Colonic mucosa (tissue), 4 donors: ENCODE results near the gene RAD51. TPM values are rescaled to one million over a fixed set of nuclear protein-coding genes. Genes with fewer than 3 reads are reported as not detected.

Experiments
- DNase-seq: peaks from one replicate; pipeline ENCODE4 v3.0.0-alpha.2; 2020
- H3K27ac ChIP-seq: fragments of 200-600 bp; one replicate; pipeline ENCODE4 v1.8.0; 2021
- H3K27me3 ChIP-seq: fragments of 200-600 bp; one replicate; pipeline ENCODE4 v1.8.0; 2021
- H3K36me3 ChIP-seq: fragments of 200-600 bp; one replicate; pipeline ENCODE4 v1.8.0; 2021
- H3K4me1 ChIP-seq: fragments of 200-600 bp; one replicate; pipeline ENCODE4 v1.8.0; 2021; ENCODE audit warnings: mild to moderate bottlenecking
- H3K4me3 ChIP-seq: fragments of 200-600 bp; one replicate; pipeline ENCODE4 v1.8.0; 2021
- H3K9ac ChIP-seq, 2 donors: one replicate each; pipeline ENCODE4 v1.7.0; 2013; ENCODE audit warnings: control low read depth in 2 of 2, low read depth in 2 of 2, low read length in 2 of 2
- H3K9me3 ChIP-seq: fragments of 200-600 bp; one replicate; pipeline ENCODE4 v1.8.0; 2021
- intact Hi-C: fragments of 100-400 bp; cut with DNase I; formaldehyde crosslinking; loops from one replicate; pipeline ENCODE4 v1.14.1; 2022
- total RNA-seq, 2 donors: library from RNA; stranded (reverse); fragmentation: NEBNext Ultra II Directional in 1 of 2; extraction: Animal tissue kit (Norgen Biotek cat#: 25700) in 1 of 2; gene quantifications; one replicate each; pipeline ENCODE4 v1.2.1, GENCODE V29; 2021
- TF ChIP-seq, protein P1 (sequence below): fragments of 200-600 bp; IDR thresholded peaks from one replicate; pipeline ENCODE4 v1.8.0; 2022; ENCODE audit warnings: antibody characterized with exemption, mild to moderate bottlenecking
- donor health status: healthy.
- donor health status: DM: no; HTN: no; CAD: no.
- donor health status: DM: no; HTN: no; CAD: no.

RAD51 gene
- total RNA-seq, 2 donors from 2014 or later: 10.0 to 30.5 TPM

DNA sequence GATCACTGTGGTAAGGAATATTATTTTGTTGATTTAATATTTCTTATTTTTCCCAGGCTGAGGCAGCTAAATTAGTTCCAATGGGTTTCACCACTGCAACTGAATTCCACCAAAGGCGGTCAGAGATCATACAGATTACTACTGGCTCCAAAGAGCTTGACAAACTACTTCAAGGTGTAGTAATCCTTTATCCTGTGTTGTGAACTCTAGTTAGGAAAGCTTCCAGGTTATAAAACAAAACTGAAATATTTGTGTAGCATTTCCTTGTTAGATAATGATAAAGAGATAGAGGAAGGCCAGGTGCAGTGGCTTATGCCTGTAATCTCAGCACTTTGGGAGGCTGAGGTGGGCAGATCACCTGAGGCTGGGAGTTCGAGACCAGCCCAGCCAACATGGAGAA is 11.1 kb downstream of the RAD51 start:
- peaks cover 4% of the 10 kb centered on the region for H3K4me1 ChIP-seq
- no peaks in the 10 kb centered on the region for H3K27me3 ChIP-seq
- intact Hi-C loops: no loop called here
- H3K9ac ChIP-seq: no peak overlapping the region
- TF ChIP-seq, protein P1, sequence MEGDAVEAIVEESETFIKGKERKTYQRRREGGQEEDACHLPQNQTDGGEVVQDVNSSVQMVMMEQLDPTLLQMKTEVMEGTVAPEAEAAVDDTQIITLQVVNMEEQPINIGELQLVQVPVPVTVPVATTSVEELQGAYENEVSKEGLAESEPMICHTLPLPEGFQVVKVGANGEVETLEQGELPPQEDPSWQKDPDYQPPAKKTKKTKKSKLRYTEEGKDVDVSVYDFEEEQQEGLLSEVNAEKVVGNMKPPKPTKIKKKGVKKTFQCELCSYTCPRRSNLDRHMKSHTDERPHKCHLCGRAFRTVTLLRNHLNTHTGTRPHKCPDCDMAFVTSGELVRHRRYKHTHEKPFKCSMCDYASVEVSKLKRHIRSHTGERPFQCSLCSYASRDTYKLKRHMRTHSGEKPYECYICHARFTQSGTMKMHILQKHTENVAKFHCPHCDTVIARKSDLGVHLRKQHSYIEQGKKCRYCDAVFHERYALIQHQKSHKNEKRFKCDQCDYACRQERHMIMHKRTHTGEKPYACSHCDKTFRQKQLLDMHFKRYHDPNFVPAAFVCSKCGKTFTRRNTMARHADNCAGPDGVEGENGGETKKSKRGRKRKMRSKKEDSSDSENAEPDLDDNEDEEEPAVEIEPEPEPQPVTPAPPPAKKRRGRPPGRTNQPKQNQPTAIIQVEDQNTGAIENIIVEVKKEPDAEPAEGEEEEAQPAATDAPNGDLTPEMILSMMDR: no peak
- no peak for DNase-seq
- no peak overlapping the region for H3K4me3 ChIP-seq
- no peaks in the 10 kb centered on the region for H3K9me3 ChIP-seq
- peak overlapping the region; percentile 8 for H3K27ac ChIP-seq
- no peaks in the 10 kb centered on the region for H3K36me3 ChIP-seq

DNA sequence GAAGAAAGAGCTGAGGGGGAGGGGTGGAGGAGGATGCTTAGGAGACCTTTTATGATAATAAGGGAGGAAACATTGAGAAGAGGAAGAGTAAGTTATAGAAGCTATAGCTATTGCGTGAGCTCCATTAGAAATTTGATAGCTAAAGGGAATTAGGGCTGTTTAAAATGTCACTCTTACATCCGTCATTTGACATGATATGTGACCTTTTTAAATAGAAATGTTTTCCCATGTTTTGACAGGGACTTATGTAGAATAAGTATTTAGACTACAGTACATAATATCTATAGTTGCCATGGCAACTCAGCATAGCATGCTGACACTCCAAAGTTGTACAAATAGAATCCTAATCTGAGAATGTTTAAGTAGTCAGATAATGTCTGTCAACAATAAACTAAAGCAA is 19.2 kb downstream of the RAD51 start:
- Histone ChIP-seq H3K4me1 (no peaks in the 10 kb centered on the region), H3K36me3 (no peaks in the 10 kb centered on the region), H3K9ac (no peak overlapping the region), H3K27ac (no peak overlapping the region), H3K9me3 (no peaks in the 10 kb centered on the region), H3K27me3 (no peaks in the 10 kb centered on the region), H3K4me3 (no peak overlapping the region)
- no peak for DNase-seq
- TF ChIP-seq, protein P1: no peak
- intact Hi-C loops: no loop called here

DNA sequence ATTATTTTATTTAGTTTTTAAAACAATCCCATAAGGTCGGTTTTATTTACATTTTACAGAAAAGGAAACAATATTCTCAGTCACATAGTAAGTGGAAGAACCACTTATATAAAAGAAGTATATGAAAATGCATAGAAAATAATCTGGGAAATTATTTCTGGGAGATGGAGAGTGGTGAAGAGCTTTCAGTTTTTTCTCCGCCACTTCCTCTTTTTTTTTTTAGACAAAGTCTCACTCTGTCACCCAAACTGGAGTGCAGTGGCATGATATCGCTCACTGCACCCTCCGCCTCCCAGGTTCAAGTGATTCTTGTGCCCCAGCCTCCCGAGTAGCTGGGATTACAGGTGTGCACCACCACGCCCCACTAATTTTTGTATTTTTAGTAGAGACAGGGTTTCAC is 21.2 kb downstream of the RAD51 start:
- TF ChIP-seq, protein P1: no peak
- Histone ChIP-seq H3K27ac (no peak overlapping the region), H3K9me3 (no peaks in the 10 kb centered on the region), H3K4me3 (no peak overlapping the region), H3K27me3 (no peaks in the 10 kb centered on the region), H3K9ac (no peak overlapping the region), H3K4me1 (no peaks in the 10 kb centered on the region), H3K36me3 (no peaks in the 10 kb centered on the region)
- DNase-seq: no peak
- intact Hi-C loops: no loop called here

DNA sequence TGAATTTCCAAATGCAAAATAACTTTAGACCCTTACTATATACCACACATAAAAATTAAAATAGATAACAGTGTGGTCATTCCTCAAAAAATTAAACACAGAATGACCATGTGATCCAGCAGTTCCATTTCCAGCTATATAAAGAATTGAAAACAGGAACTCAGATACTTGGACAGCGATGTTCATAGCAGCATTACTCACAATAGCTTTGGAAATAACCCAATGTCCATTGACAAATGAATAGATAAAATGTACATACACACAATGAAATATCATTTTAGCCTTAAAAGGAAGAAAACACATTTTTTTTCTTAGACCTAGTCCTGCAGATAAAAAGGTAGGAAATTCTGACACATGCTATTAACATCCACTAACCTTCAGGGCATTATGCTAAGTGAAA is 26.7 kb downstream of the RAD51 start:
- Histone ChIP-seq H3K27ac (no peak overlapping the region), H3K9me3 (no peaks in the 10 kb centered on the region), H3K9ac (no peak overlapping the region), H3K36me3 (no peaks in the 10 kb centered on the region), H3K4me3 (no peak overlapping the region), H3K4me1 (no peaks in the 10 kb centered on the region), H3K27me3 (no peaks in the 10 kb centered on the region)
- no peak for DNase-seq
- TF ChIP-seq, protein P1: no peak
- intact Hi-C loops: no loop called here

DNA sequence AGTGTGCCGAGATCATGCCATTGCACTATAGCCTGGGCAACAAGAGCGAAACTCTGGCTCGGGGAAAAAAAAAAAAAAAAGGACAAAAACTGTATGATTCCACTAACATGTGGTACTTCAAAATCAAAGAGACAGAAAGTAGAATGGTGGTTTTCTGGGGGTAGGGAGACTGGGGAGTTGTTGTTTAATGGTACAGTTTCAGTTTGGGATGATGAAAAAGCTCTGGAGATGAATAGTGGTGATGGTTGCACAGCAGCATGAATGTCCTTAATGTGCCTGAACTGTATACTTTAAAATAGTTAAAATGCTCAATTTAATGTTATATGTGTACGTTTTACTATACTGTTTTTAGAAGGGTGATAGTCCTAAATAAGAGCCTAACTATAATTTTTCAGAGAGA is 27.4 kb downstream of the RAD51 start:
- no peak overlapping the region for H3K27ac ChIP-seq
- H3K9me3 ChIP-seq: no peaks in the 10 kb centered on the region
- H3K4me1 ChIP-seq: no peaks in the 10 kb centered on the region
- DNase-seq: no peak
- no peak overlapping the region for H3K9ac ChIP-seq
- TF ChIP-seq, protein P1: no peak
- intact Hi-C loops: no loop called here
- no peak overlapping the region for H3K4me3 ChIP-seq
- H3K27me3 ChIP-seq: no peaks in the 10 kb centered on the region
- no peaks in the 10 kb centered on the region for H3K36me3 ChIP-seq

DNA sequence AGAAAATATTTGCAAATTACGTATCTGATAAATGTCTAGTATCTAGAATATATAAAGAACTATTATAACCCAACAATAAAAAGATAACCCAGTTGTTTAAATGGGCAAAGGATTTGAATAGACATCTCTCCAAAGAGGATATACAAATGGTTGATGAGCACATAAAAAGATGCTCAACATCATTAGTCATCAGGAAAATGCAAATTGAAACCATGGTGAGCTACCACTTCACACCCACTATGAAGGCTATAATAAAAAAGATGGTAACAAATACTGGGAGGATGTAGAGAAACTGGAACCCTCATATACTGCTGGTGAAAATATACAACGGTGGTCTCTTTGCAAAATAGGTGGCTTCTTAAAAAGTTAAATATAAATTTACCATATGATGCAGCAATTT is 28.0 kb downstream of the RAD51 start:
- Histone ChIP-seq H3K9me3 (no peaks in the 10 kb centered on the region), H3K27ac (no peak overlapping the region), H3K4me1 (no peaks in the 10 kb centered on the region), H3K4me3 (no peak overlapping the region), H3K27me3 (no peaks in the 10 kb centered on the region), H3K36me3 (no peaks in the 10 kb centered on the region), H3K9ac (no peak overlapping the region)
- TF ChIP-seq, protein P1: no peak
- intact Hi-C loops: no loop called here
- no peak for DNase-seq
